WI38 (cell line): Measurements from ENCODE around the gene ITGAD.

Experiments
- H3K4me3 ChIP-seq: 2 replicates; pipeline ENCODE4 v1.5.1; 2011; ENCODE audit warnings: low read depth, mild to moderate bottlenecking, control low read depth, low read length
- CTCF ChIP-seq: IDR thresholded peaks from 2 replicates; pipeline ENCODE4 v1.5.1; 2012; ENCODE audit warnings: low read depth, mild to moderate bottlenecking, control low read depth, low read length

The ITGAD gene

GRCh38 chr16:31397701-31398100 lies 4.6 kb downstream of the ITGAD start:
- no peak overlapping the region for H3K4me3 ChIP-seq
- TF ChIP-seq CTCF: no peak

GRCh38 chr16:31400191-31400590 lies 7.1 kb downstream of the ITGAD start:
- no peak for TF ChIP-seq CTCF
- H3K4me3 ChIP-seq: no peak overlapping the region

GRCh38 chr16:31401436-31401835 lies 8.3 kb downstream of the ITGAD start:
- TF ChIP-seq CTCF: no peak
- H3K4me3 ChIP-seq: no peak overlapping the region

- no peak overlapping the region for H3K4me3 ChIP-seq
These were observed 9.6 kb downstream of the ITGAD start for GRCh38 chr16:31402687-31403086.

GRCh38 chr16:31403590-31404352 lies 10.6 kb downstream of the ITGAD start:
- H3K4me3 ChIP-seq: peak overlapping the region; percentile 40
- no peak for TF ChIP-seq CTCF

More at GRCh38 chr16:31402687-31403086, 9.6 kb downstream of the ITGAD start:
- no peak for TF ChIP-seq CTCF

- no peak for TF ChIP-seq CTCF
- peak overlapping the region; percentile 40 for H3K4me3 ChIP-seq
These were observed 11.4 kb downstream of the ITGAD start for GRCh38 chr16:31404353-31405064.

GRCh38 chr16:31407406-31407805 lies 14.3 kb downstream of the ITGAD start:
- no peak for TF ChIP-seq CTCF
- H3K4me3 ChIP-seq: no peak overlapping the region
